K562 (cell line): ENCODE data around the gene PLPPR4.

Source experiments
- ATF1 ChIP-seq, 2 experiments: fragments of 450-650 bp in 1 of 2; IDR thresholded peaks; 2 replicates each; pipeline ENCODE4 v1.6.1; 2016; ENCODE audit warnings: missing compliant biosample characterization in 1 of 2, missing genetic modification characterization in 1 of 2
- CTCF ChIP-seq, 3 experiments: IDR thresholded peaks in 2 of 3; conservative IDR thresholded peaks in 1 of 3; 2 replicates each; pipeline ENCODE4 v1.5.1; 2011 to 2012; ENCODE audit warnings: low read length in 3 of 3, mild to moderate bottlenecking in 3 of 3, control low read depth in 2 of 3, improper control_type of control experiment in 1 of 3, inconsistent platforms in 1 of 3, low read depth in 1 of 3, mixed read lengths in 1 of 3, moderate library complexity in 1 of 3; ENCODE audit not compliant: insufficient read depth in 2 of 3
- HCFC1 ChIP-seq: IDR thresholded peaks from 2 replicates; pipeline ENCODE4 v1.6.1; 2012; ENCODE audit warnings: low read depth, low read length, improper control_type of control experiment
- IRF2 ChIP-seq: sonication (generic); formaldehyde crosslinking; IDR thresholded peaks from 2 replicates; pipeline ENCODE4 v1.8.1; 2022; ENCODE audit warnings: mild to moderate bottlenecking, missing genetic modification reagents
- SIN3A ChIP-seq, 2 experiments: fragments of 150-350 bp in 1 of 2; IDR thresholded peaks; 2 replicates each; pipeline ENCODE4 v1.6.1; 2011 to 2016; ENCODE audit warnings: borderline replicate concordance in 2 of 2, low read depth in 2 of 2, low read length in 2 of 2, mild to moderate bottlenecking in 2 of 2, moderate library complexity in 2 of 2; ENCODE audit not compliant: control insufficient read depth in 1 of 2
- ZFX ChIP-seq: sonication (generic); formaldehyde crosslinking; IDR thresholded peaks from 2 replicates; pipeline ENCODE4 v1.8.0; 2022; ENCODE audit warnings: mild to moderate bottlenecking, missing genetic modification reagents, moderate library complexity
- ZNF239 ChIP-seq: fragments of 250-450 bp; sonication (Bioruptor Pico); IDR thresholded peaks from 2 replicates; pipeline ENCODE4 v1.4.0; 2020; ENCODE audit warnings: mild to moderate bottlenecking
- ZNF274 ChIP-seq: IDR thresholded peaks from 2 replicates; pipeline ENCODE4 v1.6.1; 2011; ENCODE audit warnings: low read depth, mild to moderate bottlenecking, low read length, moderate library complexity, borderline replicate concordance
- ZNF592 ChIP-seq: fragments of 450-650 bp; IDR thresholded peaks from 2 replicates; pipeline ENCODE4 v1.6.1; 2017; ENCODE audit warnings: antibody characterized with exemption, mild to moderate bottlenecking
- ZNF785 ChIP-seq: fragments of 250-450 bp; sonication (Bioruptor Pico); IDR thresholded peaks from 2 replicates; pipeline ENCODE4 v1.4.0; 2020; ENCODE audit warnings: mild to moderate bottlenecking
- TF ChIP-seq, protein P1 (sequence below), 2 experiments: fragments of 450-650 bp in 1 of 2; sonication (generic) in 1 of 2; formaldehyde crosslinking in 1 of 2; IDR thresholded peaks; 2 replicates each; pipeline versions ENCODE4 v1.7.1 to v1.9.0; 2016 to 2022; ENCODE audit warnings: inconsistent platforms in 1 of 2, mild to moderate bottlenecking in 1 of 2, missing genetic modification reagents in 1 of 2

GRCh38 chr1:99277066-99277465, 12.8 kb downstream of the PLPPR4 start:
- TF ChIP-seq CTCF (IDR thresholded peaks at IDR 0.05 in 2 of 3, conservative IDR thresholded peaks at IDR 0.05 in 1 of 3; ENCODE audit: insufficient read depth in 2 of 3, low read depth in 1 of 3, low read length in 3 of 3) (no peak), ZNF592 (no peak), IRF2 (CRISPR knock-in tag) (no peak), ATF1 (CRISPR knock-in tag; IDR thresholded peaks at IDR 0.05) (no peak), ATF1 (tag; IDR thresholded peaks at IDR 0.05) (no peak), ZNF239 (no peak), ZNF785 (CRISPR knock-in tag) (no peak), ZFX (CRISPR knock-in tag) (no peak), ZNF274 (no peak), HCFC1 (no peak), SIN3A (IDR thresholded peaks at IDR 0.05; ENCODE audit: borderline replicate concordance in 2 of 2, control insufficient read depth in 1 of 2, low read depth in 2 of 2, low read length in 2 of 2) (no peak)
- TF ChIP-seq, protein P1, sequence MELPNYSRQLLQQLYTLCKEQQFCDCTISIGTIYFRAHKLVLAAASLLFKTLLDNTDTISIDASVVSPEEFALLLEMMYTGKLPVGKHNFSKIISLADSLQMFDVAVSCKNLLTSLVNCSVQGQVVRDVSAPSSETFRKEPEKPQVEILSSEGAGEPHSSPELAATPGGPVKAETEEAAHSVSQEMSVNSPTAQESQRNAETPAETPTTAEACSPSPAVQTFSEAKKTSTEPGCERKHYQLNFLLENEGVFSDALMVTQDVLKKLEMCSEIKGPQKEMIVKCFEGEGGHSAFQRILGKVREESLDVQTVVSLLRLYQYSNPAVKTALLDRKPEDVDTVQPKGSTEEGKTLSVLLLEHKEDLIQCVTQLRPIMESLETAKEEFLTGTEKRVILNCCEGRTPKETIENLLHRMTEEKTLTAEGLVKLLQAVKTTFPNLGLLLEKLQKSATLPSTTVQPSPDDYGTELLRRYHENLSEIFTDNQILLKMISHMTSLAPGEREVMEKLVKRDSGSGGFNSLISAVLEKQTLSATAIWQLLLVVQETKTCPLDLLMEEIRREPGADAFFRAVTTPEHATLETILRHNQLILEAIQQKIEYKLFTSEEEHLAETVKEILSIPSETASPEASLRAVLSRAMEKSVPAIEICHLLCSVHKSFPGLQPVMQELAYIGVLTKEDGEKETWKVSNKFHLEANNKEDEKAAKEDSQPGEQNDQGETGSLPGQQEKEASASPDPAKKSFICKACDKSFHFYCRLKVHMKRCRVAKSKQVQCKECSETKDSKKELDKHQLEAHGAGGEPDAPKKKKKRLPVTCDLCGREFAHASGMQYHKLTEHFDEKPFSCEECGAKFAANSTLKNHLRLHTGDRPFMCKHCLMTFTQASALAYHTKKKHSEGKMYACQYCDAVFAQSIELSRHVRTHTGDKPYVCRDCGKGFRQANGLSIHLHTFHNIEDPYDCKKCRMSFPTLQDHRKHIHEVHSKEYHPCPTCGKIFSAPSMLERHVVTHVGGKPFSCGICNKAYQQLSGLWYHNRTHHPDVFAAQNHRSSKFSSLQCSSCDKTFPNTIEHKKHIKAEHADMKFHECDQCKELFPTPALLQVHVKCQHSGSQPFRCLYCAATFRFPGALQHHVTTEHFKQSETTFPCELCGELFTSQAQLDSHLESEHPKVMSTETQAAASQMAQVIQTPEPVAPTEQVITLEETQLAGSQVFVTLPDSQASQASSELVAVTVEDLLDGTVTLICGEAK (IDR thresholded peaks at IDR 0.05), result no peak
- TF ChIP-seq, protein P1 (CRISPR knock-in tag; IDR thresholded peaks at IDR 0.05), result no peak
